Measurements from ENCODE around the gene ANO2.

Gene ANO2

DNA sequence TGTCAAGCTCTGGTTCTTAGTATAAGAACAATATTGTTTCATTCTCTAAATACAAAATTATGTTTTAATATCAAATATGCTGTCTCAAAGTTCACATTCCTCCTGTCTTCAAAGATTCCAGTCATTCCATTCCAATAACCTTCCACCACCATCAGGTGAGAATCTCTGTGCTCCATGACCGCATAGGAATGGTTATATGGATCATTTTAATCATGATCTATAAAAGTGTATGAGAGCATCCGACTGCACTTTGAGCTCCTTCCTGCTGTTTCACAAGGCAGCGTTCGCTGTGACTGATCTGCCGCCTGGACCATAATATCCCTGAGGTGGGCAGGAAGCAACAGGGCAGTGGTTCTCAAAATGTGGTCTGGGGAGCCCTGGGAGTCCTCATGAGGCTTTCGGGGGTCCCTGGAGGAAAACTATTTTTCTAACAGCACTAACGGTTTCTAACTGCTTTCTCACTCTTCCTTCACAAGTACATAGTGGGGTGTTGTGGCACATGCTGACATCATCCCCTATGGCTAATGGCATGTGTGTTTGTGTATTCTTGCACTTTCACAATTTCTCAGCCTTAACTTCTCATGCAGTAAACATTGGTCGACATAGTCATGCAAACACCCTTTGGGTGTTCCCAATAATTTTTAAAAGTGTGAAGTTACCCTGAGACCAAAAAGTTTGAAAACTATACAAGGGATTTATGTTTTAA is 137.4 kb downstream of the ANO2 start:
- DNase-seq = no peak

GRCh38 chr12:5807090-5807414 is 138.0 kb downstream of the ANO2 start:
- DNase-seq = no peak

DNA sequence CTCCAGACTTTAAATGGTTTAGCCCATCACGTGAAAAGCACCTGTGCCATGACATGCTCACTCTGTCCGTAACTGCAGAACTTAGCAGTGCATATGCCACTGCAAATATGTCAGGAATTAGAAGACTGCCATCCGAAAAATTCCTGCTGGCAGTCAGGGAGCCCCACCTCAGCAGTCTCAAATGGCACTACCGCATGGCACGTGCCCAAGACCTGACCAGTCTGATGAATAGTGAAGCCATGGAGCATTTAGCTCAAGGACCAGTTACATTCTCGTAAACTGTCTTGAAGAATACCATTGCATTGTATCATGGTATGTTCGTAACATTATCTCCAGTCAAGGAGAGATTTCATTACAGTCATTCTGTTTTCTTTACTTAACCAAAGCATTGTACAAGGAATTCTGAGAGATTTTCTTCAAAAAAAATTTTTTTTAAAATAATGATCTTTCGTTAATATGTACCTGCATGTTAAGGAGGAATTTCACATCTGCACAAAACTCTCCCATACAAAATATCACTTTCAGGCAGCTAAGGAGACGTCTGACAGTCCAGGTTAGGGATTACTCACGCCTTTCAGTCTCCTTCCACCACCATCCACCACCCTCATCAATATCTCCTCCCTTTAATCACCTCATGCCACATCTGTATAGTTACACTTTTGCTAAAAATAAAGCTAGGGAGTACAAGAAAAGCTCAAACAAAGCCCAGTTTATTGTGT is 138.5 kb downstream of the ANO2 start:
- DNase-seq = no peak

DNA sequence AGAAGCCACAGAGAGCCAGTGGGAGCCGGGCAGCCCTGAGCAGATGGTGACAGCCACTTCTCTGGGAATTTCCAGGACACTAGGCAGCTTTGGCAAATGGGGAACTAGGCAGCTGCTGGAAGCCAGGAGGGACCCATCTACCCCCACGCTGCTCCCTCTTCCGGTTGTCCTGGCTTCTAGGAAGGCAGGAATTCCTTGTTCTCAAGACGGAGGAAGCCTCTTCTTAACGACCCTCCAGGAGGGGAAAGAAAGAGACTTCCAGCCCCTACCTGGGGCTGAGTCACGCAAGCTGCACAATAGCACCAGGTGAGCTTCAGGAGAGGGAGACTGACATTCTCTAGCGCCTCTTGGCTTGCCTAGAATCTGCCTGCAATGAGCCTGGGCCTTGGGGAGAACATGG is 141.5 kb downstream of the ANO2 start:
- no peak for DNase-seq

- no peak for DNase-seq
Observed at GRCh38 chr12:5798242-5799015, 146.6 kb downstream of the ANO2 start.

DNA sequence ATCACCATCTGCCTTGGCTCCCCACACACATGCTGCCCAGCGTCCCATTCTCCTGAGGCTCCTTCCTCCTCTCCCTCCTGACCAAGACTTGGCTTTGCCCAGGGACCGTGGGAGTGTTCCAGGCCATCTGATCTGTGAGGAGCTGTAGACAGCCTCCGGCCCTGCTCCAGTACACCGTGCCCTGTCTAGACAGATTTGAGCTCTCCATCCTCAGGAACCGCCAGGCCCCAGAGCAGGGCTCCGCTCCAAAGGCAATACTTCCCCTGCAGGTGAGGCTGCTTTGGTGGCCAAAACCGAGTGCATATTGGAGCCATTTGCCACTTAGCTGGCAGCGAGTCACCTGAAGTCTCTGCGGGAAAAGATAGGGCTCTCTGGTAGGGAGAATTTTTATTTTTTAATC is 147.4 kb downstream of the ANO2 start:
- no peak for DNase-seq

- no peak for DNase-seq
Observed at GRCh38 chr12:5796959-5797225, 148.2 kb downstream of the ANO2 start.

DNA sequence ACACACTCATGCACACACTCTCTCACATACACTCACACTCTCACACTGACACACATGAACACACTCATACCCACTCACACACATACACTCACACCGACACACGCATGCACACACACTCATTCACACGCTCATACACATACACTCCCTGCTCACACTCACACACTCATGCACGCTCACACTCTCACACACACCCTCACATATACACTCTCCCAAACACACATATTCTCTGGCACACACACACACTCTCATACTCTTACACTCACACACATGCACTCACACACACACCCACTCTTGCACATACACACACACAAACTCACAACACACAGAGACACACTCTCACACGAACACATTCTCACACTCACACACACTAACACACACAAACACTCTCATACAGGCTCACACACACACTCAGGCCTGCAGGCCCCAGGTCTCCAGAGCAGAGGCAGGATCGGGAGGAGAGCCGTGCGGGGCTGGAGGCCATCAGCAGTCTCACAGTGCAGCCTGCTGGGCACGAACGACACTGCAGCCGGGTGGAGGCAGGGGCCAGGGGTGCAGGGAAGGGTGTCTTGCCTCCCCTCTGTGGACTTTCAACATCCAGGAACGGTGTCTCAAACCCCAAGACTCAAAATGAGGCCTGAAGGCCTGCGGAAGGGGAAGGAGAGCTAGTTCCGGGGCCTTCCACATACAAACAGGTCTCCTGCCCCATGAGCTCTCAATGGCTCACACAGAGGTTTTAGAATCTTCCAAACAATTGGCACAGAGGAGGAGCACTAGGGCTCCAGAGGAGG is 148.7 kb downstream of the ANO2 start:
- DNase-seq = no peak

DNA sequence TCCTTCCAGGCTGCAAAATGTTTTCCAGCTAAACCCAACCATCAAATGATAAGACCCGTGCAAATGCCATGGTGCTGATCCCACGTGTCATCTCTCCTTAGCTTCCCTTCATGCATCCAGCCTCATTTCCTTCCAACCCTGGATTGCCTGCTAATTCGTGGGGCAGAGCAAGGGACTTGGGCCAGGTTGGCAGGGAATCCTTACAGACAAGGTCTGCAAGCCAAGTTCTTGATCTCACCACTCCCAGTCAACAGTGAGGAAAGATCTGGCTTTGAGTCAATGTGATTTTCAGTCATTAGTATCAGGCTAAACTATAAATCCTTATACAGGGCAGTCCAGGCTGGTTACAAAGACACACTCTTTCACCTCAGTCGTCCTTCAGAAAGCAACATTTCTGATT is 150.9 kb downstream of the ANO2 start:
- no peak for DNase-seq

- no peak for DNase-seq
Observed at GRCh38 chr12:5792343-5792742, 152.7 kb downstream of the ANO2 start.

GRCh38 chr12:5789469-5789968 is 155.5 kb downstream of the ANO2 start:
- no peak for DNase-seq

DNA sequence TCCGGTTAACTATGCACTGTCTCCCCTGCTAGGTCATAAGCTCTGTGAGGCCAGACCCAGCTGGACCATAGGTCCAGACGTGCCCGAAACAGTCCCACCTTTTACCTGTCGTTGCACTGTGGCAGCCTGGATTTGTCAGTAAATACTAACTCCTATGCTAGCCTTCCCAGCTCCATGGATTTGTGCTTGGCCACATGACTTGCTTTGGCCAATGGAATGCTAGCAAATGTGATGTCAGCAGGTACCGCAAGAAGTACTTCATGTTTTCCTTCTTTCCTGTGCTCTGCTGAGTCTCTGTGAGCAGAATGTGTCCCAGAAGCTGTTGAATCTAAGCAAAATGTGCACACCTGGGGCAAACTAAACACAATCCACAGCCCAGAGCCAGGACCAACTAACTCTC is 157.2 kb downstream of the ANO2 start:
- no peak for DNase-seq

DNA sequence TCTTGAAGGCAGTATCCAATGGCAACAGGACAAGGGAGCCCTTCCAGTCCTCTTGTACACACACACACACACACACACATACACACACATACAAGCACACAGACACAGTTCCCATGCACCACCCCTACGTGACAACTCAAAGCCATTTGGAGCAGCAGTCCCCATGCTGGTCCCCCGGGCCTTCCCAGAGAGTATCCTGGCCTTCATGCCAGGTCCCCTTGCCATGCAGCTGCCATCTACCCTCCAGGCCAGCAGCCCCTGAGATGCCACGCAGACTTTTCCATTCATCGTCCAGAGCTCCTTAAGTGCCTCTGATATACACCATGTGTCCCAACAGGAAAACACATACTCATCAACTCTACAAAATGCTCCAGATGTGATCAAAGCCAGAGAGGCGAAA is 159.5 kb downstream of the ANO2 start:
- no peak for DNase-seq

DNA sequence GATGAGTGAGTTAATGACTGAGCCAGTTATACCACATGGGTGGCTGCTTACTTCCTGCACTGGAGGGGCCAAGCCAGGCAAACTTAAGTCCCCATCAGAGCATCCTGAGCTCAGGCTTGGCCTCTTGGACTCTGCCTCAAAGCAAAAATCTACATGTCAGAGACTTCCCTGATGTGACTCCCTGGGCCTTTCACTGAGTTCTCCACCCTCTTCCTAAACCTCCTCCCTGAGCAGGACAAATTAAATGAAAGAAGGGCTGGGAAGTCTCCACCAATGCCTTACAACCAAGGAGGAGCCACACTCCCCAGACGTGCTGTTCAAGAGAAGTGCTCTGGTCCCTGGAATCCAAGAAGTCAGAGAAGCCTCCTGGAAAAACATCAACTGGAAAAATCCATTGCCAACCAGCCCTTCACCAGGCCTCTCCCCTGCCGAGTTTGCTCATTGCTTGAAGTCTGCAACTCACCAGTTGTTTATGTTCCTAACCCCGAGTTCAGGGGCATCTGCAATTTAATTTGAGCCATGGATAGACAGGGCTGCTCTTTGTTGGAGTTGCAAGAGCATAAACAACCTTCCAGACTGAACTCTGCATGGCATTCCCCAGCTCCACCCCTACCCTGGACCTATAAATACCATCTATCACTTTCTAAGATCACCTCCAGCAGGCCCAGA is 160.5 kb downstream of the ANO2 start:
- no peak for DNase-seq

GRCh38 chr12:5783289-5783920 is 161.7 kb downstream of the ANO2 start:
- DNase-seq = no peak

DNA sequence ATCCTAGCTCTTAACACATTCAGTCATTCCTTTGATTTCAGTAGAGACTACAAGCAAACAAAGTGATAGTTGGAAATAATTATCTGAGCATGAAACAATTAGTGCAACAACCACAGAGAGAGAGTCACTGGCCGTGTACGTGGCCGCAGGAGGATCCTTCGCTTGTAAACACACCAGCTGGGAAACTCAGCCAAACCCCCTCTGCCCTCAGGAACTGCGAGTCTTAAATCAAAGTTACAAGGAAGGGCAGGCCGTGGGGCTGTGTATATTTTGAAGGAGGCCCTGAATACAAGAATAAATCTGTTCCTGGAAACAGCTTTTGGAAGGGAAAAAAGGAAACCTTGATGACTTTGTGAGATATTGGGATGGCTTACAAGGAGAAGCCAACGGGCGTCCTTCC is 164.5 kb downstream of the ANO2 start:
- no peak for DNase-seq

DNA sequence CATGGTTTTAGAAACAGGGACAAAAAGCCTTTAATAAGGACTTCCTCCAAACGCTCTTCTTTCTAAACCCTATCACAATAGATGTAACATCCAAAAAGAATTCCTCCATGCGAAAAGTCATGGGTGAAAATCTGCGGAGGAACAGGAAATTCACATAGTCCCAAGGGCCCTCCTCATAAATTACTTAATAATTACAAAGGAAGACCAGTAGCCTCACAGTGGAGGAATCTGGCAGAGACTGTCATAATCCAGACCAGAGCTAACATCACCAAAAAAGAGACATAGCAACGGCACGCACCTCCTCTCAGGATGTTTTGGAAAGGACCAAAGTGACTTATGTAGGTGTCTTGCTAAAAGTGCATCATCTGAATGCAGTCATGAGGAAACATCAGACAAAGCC is 165.7 kb downstream of the ANO2 start:
- DNase-seq = no peak

GRCh38 chr12:5778821-5779220 is 166.2 kb downstream of the ANO2 start:
- DNase-seq = no peak

DNA sequence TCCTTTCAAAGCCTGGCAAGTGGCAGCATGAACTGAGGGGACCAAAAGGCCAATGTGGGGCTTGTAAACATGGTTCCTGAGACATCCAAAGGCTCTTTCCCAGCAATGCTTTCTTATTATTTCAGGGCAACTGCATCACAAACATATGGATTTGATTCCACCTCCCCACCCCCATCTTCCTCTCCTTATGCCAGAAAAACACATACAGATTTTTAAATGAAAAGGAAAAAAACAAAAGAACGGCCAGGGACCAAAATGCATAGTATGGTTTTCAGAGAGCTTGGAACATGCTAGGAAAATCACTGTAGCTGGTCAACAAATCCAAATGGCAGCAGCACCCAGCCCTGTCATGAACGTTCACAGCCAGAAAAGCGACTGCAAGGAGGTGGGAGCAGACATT is 167.6 kb downstream of the ANO2 start:
- no peak for DNase-seq

DNA sequence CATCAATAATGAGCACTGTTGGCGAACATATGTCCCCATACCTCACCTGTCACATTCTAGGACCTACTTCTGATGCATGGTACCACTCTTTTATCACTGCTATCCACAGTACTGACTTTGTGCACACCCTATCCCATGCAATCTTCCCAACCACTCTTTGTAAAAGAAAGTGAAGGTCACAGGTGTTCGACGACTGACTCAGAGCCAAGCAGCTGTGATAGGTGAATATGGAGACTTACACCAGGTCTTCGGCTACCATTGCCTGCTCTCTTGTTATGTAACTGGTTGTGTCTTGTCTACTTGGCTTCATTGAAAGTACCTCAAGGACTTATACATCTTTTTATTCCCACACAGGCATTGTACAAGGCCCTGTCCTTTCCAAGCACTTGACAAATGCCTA is 169.0 kb downstream of the ANO2 start:
- no peak for DNase-seq

DNA sequence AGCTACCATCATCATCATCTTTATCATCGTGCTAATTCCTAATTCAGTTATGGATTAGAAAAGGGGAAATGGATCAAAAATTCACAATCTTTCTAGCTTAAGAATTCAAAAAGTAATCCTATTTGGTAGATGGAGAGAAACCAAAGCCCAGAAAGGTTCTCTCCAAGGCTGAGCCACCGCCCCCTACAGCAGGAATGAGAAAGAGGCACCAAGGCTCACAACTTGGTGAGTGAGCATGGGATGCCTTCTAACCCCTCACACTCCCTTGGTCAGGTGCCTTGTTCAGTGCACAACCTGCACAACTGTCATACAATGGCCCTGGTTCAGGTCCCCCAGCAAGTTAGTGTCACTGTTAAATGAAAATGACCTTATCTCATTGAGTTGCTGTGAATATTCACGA is 171.5 kb downstream of the ANO2 start:
- DNase-seq = no peak

GRCh38 chr12:5771756-5772155 is 173.3 kb downstream of the ANO2 start:
- no peak for DNase-seq

Data from NCI-H774 (cell line).